HG03520 (cell line): ENCODE data around the gene ENTPD6.
"Not testable (repeated sequence)": the region's sequence is repeated elsewhere in the genome, so short reads cannot be mapped to it uniquely, and the experiment has no call there.

Experiments used
- ATAC-seq: cut with Tn5 transposase; IDR thresholded peaks from one replicate; pipeline ENCODE4 v1.9.1; 2021; ENCODE audit warnings: mild to moderate bottlenecking, moderate library complexity; ENCODE audit not compliant: unreplicated experiment

The ENTPD6 gene

DNA sequence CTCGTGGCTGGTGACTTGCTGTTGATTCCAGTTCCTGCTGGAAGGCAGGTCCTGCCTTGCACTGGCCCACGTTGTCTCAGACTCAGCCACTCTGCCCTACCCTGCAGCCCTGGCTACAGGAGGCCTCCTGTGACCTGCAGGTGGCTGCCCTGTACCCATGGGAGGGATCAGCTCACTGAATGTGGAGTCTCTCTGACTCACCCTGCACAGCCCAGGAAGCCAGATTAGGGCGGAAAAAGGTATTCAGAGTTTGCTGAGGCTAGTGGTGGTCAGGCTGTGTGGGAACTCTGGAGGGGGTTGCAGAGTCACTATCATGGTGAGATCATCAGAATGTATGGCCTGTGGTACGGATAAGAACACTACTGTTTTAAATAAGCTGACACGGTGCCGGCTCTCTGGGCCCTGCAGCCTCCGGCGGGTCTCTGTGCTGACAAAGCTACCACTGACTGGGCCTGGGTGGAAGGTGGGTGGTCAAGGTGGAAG, 27.7 kb downstream of the ENTPD6 start:
- ATAC-seq: no peak

DNA sequence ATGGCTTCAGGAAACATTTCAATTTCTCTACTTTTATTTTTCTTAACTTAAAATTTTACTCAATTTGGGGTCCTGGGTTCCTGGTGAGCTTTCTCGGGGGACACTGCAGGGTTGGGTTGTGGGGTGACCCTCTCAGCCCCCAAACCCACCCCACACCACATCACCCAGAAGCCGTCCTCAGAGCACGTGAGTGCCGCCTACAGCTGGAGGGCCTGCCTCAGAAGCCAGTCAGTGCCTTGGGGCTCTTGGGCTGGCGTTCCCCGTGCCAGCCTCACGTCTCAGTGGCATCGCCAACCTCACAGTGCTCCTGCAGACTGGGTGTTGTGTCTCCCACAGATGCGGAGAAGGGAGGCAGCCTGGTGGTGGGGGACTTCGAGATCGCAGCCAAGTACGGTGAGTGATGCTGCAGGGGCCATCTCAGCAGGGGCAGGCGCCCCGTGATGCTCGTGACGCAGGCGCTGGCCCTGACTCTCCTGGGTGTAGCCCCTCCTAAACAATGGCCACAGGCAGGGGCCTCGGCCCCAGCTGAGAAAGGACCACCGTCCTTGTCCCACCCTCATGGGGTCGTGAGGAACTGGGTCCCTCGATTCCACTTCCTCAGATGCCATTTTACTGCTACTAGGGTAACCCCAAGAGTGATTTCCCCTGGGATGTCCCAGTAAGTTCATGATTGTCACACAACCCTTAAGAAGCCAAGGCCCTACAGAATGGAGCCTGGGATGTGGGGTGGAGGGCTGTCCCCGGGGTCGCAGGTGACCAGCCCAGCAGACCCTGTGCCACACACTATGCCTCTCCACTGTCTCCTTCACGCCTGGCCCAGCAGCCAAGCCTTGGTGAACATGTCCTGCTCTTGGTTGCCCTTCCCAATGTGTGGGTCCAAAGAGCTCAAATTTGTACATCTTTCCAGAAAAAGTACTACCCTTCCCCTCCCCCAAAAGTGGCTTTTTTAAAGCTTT, 28.5 kb downstream of the ENTPD6 start:
- ATAC-seq: no peak

DNA sequence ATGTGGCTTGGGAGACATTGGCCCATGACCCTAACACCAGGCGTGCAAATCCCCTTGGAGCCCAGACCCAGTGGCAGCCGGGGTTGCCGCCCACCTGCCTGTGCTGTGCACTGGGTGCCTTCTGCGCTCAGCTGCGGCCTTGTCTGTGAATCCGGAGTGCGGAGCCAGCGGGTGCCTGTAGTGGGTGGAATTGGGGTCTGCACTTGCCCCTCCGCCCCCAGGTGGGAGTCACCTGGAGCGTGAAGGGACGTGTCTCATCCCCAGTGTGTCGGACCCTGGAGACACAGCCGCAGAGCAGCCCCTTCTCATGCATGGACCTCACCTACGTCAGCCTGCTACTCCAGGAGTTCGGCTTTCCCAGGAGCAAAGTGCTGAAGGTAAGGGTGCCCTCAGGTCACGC, 29.4 kb downstream of the ENTPD6 start:
- ATAC-seq: no peak

DNA sequence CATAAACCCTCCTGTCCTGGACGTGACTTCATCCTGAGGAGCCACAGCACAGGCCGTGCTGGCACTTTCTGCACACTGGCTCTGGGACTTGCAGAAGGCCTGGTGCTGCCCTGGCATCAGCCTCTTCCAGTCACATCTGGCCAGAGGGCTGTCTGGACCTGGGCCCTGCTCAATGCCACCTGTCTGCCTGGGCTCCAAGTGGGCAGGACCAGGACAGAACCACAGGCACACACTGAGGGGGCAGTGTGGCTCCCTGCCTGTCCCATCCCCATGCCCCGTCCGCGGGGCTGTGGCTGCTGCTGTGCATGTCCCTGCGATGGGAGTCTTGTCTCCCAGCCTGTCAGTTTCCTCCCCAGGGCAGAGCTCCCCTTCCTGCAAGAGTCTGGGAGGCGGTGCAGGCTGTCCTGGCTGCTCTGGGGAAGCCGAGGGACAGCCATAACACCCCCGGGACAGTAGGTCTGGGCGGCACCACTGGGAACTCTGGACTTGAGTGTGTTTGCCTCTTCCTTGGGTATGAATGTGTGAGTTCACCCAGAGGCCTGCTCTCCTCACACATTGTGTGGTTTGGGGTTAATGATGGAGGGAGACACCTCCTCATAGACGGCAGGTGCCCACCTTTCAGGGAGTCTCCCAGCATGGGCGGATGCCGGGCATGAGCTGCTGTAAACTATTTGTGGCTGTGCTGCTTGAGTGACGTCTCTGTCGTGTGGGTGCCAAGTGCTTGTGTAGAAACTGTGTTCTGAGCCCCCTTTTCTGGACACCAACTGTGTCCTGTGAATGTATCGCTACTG, 30.3 kb downstream of the ENTPD6 start:
- no peak for ATAC-seq

DNA sequence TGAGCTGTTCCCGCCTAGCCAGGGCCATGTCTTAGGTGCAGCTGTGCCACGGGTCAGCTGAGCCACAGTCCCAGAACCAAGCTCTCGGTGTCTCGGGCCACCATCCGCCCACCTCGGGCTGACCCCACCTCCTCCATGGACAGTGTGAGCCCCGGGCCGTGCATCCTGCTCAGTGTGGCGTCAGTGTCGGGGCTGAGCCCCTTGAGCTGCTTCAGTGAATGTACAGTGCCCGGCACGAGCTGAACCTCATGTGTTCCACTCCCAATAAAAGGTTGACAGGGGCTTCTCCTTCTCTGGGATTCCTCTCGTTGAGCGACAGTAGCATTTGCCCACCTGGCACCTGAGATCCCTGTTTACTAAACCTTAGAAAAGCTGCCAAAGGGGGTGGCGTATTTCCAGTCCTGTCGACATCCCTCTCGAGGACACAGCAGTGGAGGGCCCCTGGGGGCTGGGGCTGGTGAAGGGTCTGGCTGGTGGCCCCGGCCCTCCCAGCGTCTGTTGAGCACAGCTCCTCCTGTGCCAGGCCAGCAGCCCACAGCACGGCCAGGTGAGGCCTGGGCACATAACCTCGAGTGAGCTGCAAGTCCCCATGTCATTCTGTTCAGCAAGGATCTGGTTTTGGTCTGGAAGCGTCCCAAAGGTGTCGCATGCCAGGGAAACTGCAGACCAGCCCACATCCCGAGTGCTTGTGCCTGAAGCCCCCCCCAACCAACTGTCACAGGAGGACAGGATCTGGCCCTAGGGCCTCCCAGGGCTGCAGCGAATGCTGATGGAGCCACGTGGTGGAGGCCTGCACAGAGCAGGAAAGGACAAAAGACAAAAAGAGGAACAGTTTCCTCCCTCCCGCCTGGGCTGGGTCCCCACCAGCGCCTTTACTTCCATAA, 31.2 kb downstream of the ENTPD6 start:
- ATAC-seq: no peak

DNA sequence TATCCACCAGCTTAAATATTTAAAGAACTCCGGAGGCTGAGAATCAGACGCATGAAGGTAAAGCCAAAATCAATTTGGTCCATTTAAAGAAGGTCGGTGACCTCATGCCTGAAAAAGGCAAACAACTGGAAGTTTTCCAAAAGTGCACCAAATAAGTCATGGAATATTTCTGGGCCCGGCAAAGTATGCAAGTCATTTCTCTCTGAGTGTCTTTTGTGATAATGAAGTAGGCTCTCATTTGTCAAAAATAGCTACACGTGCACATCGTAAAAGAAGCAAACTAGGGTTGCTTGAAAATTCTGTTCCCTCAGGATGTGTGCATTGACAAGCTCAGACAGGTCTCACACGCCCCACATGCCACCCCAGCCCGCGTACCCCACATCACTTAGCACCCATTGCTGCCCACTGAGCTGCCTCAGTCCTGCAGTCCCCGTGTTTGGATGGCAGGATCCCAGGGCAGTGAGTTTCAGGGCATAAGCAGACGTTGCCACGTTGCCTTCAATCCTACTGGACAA, 31.9 kb downstream of the ENTPD6 start:
- no peak for ATAC-seq

DNA sequence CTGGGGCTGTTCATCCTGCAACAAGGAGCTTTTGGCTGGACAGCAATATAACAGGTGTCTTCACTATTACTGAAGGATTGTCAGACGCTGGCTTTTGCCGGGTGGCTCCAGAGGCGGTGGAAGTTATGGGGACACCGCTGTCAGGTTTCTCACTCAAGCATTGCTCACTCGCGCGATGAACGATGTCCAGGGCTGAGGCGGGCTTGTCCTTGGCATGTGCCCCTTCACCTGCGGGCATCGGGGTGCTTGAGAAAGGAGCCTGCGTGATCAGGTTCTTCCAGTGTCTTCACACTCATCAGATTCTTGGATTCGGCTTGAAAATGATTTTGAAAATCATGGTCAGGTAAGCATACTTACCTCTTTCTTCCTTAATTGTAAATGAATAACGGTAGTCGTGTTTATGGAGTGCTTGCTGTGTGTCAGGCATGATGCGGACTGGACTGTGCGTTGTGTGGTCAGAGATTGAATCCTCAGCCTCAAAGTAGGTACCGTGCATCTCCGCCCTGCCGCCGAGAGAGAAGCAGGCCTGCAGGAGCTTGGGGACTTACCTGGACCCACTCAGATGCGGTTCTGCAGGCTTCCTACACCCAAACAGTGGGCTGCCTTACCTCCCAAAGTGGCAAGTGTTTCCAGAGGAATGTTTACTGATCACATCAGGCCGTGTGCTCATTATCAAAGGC, 34.1 kb downstream of the ENTPD6 start:
- no peak for ATAC-seq

DNA sequence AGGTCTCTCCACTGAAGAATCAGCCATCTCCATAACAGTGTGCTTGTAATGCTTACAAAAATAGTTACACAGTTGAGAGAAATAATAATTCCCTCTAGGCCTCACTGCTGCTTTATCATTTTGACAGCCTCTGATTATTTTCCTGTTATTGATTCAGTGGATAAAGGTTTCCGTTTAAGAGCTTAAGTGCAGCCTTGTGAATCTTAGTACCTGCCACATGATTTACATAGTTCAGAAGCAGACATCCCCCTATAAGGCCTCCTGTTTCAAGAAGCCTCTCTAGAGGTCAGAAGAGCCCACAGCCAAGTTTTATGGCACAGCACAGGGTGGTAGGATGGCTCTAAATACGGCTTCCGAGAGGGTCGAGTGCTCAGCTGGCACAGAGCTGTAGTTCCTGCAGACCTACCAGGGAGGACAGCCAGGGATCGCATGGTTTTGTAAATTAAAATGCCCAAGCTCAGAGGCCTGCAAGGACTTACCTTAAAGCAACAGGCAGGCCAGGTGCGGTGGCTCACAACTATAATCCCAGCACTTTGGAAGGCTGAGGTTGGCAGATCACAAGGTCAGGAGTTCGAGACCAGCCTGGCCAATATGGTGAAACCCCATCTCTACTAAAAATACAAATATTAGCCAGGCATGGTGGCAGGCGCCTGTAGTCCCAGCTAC, 34.8 kb downstream of the ENTPD6 start:
- ATAC-seq: no peak

DNA sequence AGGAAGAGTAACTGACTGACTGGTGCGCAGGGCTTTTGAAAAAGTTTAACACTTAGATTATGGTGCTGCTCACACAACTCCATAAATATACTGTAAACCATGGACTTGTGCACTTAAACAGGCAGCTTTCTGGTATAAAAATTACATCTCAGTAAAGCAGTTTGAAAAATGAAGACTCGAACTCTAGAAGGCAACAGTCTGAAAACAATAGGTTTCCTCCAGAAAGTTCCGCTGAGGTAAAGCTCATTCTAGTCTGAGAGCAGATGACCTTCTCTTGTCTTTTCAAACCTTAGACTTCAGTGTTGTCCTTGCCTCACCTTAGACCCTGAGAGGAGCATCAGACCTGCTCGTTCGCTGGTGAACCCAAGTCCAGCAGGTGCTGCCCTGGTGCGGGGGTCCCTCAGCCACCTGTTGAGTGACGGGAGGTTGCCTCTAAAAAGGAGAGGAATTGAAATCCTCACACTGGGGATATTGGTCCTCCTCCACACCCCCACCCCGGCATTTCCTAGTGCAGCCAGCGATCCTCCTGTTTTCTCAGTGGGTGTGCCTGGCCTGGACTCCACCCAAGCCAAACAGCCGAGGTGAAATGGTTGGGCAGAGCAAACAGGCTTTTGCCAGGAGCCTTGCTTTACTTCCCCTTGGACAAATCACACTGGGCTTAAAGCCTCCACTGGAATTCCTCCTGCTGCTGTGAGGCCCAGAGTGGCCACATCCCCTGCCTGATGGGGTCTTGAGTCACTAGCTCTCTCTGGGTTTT, 37.7 kb downstream of the ENTPD6 start:
- no peak for ATAC-seq

DNA sequence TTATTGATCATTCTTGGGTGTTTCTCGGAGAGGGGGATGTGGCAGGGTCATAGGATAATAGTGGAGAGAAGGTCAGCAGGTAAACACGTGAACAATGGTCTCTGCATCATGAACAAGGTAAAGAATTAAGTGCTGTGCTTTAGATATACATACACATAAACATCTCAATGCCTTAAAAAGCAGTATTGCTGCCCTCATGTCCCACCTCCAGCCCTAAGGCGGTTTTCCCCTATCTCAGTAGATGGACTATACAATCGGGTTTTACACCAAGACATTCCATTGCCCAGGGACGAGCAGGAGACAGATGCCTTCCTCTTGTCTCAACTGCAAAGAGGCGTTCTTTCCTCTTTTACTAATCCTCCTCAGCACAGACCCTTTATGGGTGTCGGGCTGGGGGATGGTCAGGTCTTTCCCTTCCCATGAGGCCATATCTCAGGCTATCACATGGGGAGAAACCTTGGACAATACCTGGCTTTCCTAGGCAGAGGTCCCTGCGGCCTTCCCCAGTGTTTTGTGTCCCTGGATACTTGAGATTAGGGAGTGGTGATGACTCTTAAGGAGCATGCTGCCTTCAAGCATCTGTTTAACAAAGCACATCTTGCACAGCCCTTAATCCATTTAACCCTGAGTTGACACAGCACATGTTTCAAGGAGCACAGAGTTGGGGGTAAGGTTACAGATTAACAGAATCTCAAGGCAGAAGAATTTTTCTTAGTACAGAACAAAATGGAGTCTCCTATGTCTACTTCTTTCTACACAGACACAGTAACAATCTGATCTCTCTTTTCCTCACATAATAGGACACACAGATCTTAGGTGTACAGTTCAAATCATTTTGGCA, 38.7 kb downstream of the ENTPD6 start:
- ATAC-seq: not testable (repeated sequence)

DNA sequence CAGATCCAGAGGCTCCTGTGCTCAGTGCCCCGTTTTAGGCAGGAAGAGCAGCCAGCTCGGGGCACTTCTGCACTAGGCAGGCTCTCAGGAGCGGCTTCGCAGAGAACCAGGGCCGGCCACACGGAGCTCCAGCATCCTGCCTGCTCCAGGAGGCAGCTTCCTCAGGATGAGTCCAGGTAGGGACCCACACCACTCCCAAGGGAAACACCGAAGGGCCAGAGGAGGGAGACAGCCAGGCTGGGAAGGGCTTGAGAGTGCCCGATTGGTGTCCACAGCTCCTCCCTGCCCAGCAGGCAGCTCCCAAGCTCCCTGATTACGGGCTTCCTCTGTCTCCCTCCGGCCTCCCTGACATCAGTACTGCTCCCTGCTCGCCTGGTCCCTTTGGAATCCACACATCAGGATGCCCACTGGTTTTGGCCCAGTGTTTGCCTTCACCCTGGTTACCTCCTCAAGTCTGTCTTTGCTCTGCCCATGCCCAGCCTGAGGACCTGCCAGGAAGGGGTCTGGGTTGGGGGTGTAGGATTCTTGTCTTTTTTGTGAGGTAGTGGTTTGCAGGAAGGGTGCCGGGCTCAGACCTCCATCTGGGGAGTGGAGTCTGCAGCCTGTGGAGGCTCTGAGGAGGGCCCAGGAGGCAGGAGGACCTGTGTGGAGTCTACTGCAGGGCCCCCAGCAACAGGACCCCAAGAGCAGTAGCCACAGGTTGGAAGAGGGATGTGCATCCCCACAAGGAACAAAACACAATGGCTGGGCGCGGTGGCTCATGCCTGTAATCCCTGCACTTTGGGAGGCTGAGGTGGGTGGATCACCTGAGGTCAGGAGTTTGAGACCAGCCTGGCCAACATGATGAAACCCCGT, 41.2 kb downstream of the ENTPD6 start:
- ATAC-seq: no peak

DNA sequence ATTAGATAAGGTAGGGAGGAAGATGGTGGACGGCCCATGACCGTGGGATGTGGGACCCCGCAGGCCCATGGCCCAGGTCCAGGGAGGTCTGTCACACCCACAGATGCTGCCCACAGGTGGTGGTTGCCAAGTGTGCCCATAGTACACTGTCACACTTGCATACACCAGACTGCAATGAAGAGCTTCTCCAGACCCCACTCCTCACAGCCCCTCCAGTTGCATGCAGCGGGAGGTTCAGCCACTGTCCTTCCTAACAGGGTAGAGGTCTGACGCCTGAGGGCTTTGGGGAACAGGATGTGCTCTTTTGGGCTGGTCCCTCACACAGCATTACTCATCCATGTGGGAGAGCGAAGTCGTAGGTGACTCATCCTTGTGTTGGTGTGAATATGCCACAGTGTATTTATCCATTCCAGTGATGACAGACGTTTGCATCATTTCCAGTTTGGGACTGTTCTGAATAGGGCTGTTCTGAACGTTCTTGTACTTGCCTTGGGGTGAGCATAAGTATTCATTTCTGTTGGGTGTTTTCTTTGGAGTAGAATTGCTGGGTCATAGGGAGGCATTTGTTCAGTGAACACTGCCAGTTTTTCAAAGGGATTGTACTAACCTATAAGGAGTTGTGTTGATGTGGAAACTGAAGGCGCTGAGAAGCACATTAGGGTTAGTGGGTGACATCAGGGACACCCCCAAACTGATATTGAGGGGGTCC, 42.3 kb downstream of the ENTPD6 start:
- peak; percentile 56 for ATAC-seq

DNA sequence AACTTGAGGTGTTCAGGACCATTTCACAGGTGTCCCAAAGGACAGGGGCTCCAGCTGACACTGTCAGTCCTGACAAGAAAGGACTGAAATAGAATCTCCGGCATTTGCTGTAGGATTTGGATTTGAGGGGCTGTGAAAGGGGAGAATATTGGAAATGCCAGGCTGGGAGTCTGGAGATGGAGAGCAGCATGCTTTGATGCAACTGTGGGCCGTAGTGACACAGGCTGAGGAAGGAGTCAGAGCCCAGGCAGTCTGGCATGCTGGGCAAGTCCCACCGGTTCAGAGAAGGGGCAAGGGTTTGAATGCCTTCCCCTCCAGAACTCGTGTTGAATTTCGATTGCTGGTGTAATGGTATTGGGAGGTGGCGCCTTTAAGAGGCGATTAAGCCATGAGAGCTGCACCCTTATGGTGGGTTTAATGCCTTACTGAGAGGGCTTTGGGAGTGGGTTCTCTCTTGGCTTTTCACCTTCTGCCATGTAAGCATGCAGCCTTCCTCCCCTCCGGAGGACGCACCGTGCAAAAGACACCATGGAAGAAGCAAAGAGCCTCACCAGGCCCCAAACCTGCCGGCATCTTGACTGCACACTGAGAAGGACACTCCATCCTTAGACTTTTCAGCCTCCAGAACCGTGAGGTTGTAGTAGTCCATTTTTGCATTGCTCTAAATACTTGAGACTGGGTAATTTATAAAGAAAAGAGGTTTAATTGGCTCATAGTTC, 43.0 kb downstream of the ENTPD6 start:
- ATAC-seq: no peak

DNA sequence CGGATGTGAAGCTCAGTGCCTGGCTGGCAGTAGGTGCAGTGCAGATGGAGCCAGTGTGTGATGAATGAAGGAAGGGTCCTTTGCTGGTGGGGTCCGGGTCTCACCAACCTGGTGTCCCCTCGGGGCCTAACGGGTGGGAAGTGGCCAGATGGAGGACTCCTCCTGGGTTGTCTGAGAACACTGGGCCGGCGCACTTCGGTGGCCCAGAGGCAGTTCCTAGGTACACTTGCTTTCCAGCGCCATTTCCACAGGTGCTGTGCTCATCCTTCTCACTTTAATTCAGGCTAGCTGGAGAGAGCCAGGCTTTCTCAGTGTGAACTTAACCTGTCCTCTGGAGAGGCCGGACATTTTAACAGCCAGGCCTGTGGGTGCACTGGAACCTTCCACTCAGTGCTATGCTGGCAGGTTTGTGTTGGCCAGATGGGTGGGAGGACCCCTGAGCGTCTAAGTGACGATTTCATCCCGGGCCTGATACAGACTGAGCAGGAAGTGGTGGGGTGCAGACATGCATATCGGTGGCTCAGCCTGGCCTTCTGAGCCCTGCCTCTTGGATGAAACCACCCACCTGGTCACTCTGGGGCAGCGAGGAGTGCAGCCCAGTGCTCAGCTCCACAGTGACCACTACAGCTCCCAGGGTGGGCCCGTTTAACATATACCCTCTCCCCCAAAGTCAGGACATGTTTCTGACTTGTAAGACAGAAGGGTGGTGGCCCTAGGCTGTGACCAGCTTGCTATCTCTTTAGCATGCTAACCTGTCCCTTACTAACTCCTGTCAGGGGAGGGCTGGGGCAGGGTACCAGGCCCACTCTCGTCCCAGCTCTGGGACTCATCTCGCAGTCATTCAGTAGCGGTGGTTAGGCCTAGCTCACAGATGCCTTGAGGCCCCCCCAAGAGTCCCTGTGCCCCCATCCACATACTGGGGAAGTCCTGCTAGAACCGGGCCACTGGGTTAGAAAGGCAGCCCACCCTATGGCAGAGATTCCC, 44.2 kb downstream of the ENTPD6 start:
- no peak for ATAC-seq
